ENCODE measurements around the gene NYNRIN.

NYNRIN gene

DNA sequence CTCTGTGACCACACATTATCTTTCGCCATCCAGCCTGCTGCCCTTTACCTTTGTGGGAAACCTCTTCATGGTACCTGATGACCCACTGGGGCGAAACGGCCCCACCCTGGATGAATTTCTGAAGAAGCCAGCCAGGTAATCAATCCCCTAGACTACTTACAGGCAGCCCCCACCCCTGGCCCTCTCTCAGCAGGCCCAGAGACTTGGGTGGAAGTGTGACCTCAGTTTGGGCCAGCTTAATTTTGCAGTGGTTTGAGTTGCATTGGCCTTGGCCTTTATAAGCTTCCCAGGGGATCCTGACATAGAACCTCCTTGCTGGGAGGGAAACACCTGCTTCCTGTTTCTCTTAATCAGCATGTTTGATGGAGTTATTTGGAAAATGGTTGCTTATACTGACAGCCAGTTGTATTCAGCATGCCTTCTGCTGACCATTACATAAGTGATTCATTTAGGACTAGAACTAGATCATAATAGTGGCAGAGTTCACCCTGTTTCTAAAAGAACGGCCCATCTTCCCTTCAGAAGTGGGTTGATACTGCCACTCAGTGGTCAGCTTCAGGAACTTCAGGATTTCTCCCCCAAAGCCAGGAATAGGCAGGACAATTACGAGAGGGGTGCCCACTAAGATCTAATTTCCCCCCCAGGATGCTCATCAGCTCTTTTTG lies 37.7 kb downstream of the NYNRIN start:
- peak; percentile 73 for TF ChIP-seq CTCF (IDR thresholded peaks at IDR 0.05; ENCODE audit: low read depth, low read length)
- peak; percentile 50 for DNase-seq
- H3K27ac ChIP-seq, result peak overlapping the region; percentile 72
- H3K36me3 ChIP-seq, result peaks cover 55% of the 10 kb centered on the region
- H3K9me3 ChIP-seq (ENCODE audit: severe bottlenecking), result no peaks in the 10 kb centered on the region
- peak overlapping the region; percentile 22 for H3K4me3 ChIP-seq (ENCODE audit: low read depth, low read length)
- H3K27me3 ChIP-seq (ENCODE audit: insufficient read depth, low read depth, severe bottlenecking), result no peaks in the 10 kb centered on the region

GRCh38 chr14:24437020-24437735 lies 38.4 kb downstream of the NYNRIN start:
- H3K27ac ChIP-seq, result peak overlapping the region; percentile 72
- peak; percentile 89 for DNase-seq

GRCh38 chr14:24437736-24438067 lies 38.9 kb downstream of the NYNRIN start:
- Histone ChIP-seq H3K27ac (peak overlapping the region; percentile 72), H3K4me3 (ENCODE audit: low read depth, low read length) (no peak overlapping the region), H3K27me3 (ENCODE audit: insufficient read depth, low read depth, severe bottlenecking) (no peaks in the 10 kb centered on the region), H3K9me3 (ENCODE audit: severe bottlenecking) (no peaks in the 10 kb centered on the region), H3K36me3 (peaks cover 49% of the 10 kb centered on the region)
- DNase-seq, result no peak
- TF ChIP-seq CTCF (IDR thresholded peaks at IDR 0.05; ENCODE audit: low read depth, low read length), result no peak

More at GRCh38 chr14:24437020-24437735, 38.4 kb downstream of the NYNRIN start:
- Histone ChIP-seq H3K9me3 (ENCODE audit: severe bottlenecking) (no peaks in the 10 kb centered on the region), H3K27me3 (ENCODE audit: insufficient read depth, low read depth, severe bottlenecking) (no peaks in the 10 kb centered on the region), H3K36me3 (peaks cover 54% of the 10 kb centered on the region), H3K4me3 (ENCODE audit: low read depth, low read length) (peak overlapping the region; percentile 22)
- TF ChIP-seq CTCF (IDR thresholded peaks at IDR 0.05; ENCODE audit: low read depth, low read length), result no peak

DNA sequence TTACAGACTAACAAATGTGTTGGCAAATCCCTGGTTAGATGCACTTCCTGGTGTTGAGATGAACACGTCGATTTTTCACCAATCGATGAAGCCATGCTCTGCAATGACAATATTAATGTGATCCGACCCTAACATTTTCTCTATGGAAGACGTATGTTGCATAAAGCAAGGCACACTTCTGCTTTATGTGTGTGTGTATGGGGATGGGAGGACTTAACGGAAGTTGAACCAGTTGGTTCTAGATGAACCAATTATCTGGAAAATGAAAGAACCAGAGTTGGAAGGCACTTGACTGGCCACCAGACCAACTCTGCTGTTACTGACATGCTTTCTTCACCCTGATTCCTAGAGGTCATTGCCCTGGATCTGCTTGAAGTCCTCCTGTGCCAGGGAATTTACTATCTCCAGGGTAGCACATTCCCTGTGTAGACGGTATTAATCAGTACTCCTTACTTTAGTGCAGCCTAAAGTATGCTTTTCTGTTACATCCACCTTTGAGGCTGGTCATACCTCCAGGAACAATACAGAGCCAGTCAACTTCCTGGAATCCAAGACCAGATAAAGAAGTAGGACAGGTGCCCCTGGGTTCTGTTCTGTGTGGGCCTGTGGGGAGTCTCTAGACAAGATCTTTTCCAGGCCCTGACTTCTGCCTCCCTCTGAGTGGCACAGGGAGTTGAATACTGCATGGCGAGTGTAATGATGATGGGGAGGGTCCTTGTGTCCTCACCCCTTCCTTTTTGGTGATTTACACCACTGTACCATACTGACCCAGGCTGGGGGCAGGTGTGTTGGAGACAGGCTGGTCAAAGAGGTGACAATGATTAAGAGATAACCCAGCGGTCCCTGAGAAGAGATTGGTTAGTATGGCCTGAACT lies 39.7 kb downstream of the NYNRIN start:
- DNase-seq, result no peak
- H3K9me3 ChIP-seq (ENCODE audit: severe bottlenecking), result no peaks in the 10 kb centered on the region
- no peak overlapping the region for H3K4me3 ChIP-seq (ENCODE audit: low read depth, low read length)
- TF ChIP-seq CTCF (IDR thresholded peaks at IDR 0.05; ENCODE audit: low read depth, low read length), result no peak
- no peaks in the 10 kb centered on the region for H3K27me3 ChIP-seq (ENCODE audit: insufficient read depth, low read depth, severe bottlenecking)
- H3K27ac ChIP-seq, result peak overlapping the region; percentile 91; the same call in 1 of the 2 replicates
- H3K36me3 ChIP-seq, result peaks cover 46% of the 10 kb centered on the region

- H3K27me3 ChIP-seq (ENCODE audit: insufficient read depth, low read depth, severe bottlenecking), result no peaks in the 10 kb centered on the region
- no peak for DNase-seq
- TF ChIP-seq CTCF (IDR thresholded peaks at IDR 0.05; ENCODE audit: low read depth, low read length), result no peak
- no peak overlapping the region for H3K4me3 ChIP-seq (ENCODE audit: low read depth, low read length)
- peak overlapping the region; percentile 91 for H3K27ac ChIP-seq
- H3K36me3 ChIP-seq, result peaks cover 46% of the 10 kb centered on the region
- no peaks in the 10 kb centered on the region for H3K9me3 ChIP-seq (ENCODE audit: severe bottlenecking)
Measured at GRCh38 chr14:24439257-24439656, 40.5 kb downstream of the NYNRIN start.
